ENCODE results near the gene AARS2.

GRCh38 chr6:44316481-44316880 is 3.3 kb upstream of the AARS2 start:
- TF ChIP-seq CTCF (IDR thresholded peaks at IDR 0.05) (no peak), POLR2A (IDR thresholded peaks at IDR 0.05) (no peak)
